Measurements from ENCODE around the gene NPIPB9.
"Not testable (repeated sequence)": the region's sequence is repeated elsewhere in the genome, so short reads cannot be mapped to it uniquely, and the experiment has no call there.

NPIPB9 gene

DNA sequence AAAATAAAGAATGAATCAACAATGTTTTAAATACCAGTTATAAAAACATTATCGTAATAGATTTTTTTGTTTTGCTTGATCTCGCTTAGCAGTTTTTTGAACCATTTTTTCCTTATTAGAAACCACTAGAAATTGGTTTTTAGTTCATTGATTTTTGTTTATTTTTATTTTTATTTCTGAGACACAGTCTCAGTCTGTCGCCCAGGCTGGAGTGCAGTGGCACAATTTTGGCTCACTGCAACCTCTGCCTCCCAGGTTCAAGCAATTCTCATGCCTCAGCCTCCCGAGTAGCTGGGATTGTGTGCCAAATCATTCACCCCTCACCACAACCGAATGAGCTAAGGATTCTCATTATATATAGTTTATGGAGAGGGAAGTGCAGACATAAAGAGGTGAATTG lies at the start of gene NPIPB9:
Gene NPIPB9, plus strand, starts transcription at position 301 of the 400 bp plus-strand sequence.
- DNase-seq: not testable (repeated sequence)

- not testable (repeated sequence) for DNase-seq
Measured at GRCh38 chr16:28704246-28704645, 47.3 kb upstream of the NPIPB9 start.

- not testable (repeated sequence) for DNase-seq
Measured at GRCh38 chr16:28711220-28712083, 40.1 kb upstream of the NPIPB9 start, which contains the start of gene EIF3C. EIF3C (plus strand) TSS chr16:28711464; CDS start chr16:28711687, 223 bp downstream.

GRCh38 chr16:28722852-28723650 lies 28.5 kb upstream of the NPIPB9 start:
- not testable (repeated sequence) for DNase-seq

GRCh38 chr16:28731253-28731652 lies 20.3 kb upstream of the NPIPB9 start:
- not testable (repeated sequence) for DNase-seq

GRCh38 chr16:28732455-28733124 lies 19.0 kb upstream of the NPIPB9 start:
- not testable (repeated sequence) for DNase-seq

DNA sequence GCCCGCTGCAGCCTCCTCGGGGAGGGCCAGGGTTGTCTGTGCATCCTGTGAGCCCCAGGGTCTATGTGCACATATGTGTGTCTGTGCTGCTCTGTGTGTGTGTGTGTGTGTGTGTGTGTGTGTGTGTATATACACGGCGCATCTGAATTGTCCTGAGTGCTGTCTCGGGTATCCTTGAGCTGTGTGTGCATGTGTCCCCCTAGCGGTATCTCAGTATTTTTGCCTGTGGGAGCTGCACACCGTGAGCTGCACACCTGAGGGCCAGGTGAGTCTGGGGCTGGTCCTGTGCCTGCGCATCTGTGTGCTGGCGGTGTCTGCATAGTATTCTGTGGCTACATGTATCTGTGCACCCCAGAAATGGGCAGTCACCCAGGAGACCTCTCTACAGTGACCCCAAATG lies 11.8 kb upstream of the NPIPB9 start:
- not testable (repeated sequence) for DNase-seq

DNA sequence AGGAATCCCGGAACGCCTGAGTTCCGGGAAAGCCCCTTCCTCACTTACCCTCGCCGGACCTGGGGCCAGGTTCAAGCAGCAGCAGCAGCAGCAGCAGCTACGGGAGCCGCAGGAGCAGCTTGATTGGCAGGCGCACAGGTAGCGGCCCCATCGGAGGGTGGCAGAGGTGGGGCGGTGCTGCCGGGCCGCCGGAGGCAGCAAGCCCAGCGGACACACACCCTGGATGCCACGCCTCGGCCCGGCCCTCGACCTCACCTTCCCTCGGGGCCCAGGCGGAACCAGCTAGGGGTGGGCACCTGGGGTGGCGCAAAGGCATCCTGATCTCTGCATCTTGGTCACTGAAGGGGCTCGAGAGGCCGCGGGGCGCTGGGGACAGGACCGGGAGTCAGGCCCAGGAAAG lies 11.0 kb upstream of the NPIPB9 start:
- DNase-seq: not testable (repeated sequence)

- DNase-seq: not testable (repeated sequence)
Measured at GRCh38 chr16:28741295-28741694, 10.3 kb upstream of the NPIPB9 start.

DNA sequence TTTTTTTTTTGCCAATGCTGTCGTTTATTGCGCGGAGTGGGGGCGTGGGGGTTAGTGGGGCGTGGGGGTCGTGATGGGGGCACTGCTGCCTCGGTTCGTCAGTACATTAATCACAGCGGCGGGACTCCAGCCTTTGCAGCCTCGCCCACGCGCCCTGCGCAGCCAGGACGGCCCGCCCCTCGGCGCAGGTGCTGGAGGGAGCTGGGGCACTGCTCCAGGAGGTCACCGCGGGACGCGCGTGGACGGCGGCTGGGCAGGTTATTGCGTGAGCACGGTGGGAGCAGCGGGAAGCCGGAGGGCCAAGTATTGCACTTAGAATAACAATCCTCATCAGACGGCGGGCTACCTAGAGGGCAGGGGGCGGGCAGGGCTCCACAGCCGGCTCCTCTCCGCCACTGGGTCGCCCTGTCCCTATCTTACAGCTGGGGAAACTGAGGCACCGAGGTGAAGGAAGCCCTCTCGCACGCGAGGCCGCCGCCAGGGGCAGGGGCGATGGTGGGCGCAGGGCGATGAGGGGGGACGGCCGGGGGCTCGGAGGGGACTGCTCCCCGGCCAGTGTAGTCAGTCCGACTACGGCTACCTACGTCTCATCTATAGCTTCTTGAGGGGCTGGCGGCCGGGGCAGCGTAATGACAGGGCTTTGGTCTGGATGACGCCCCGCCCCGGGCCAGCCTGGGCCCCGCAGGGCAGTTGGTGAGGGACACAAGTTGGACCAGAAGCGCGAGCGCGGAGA lies 4.8 kb upstream of the NPIPB9 start:
- not testable (repeated sequence) for DNase-seq

DNA sequence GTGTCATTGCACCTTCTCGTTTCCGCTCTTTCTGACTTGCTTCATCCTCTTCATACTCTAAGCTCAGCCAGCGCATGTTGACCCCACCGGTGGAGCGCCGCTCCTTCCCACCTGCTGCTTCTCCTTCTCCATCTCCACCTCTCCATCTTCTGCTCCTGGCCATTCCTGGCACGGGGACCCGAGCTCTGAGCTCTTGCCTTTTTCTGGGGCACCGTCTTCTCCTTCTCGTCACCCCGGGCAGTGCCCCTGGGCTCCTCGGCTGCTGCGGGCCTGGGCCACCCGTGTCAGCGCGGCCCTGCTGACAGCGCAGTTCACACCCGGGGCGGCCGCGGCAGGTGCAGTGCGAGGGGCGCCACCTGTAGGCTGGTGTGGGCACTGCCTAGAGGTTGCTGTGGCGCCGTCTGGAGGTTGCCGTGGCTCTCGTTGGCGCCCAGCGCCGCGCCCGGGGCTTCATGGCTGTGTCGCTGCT lies 1.6 kb upstream of the NPIPB9 start:
- not testable (repeated sequence) for DNase-seq

DNA sequence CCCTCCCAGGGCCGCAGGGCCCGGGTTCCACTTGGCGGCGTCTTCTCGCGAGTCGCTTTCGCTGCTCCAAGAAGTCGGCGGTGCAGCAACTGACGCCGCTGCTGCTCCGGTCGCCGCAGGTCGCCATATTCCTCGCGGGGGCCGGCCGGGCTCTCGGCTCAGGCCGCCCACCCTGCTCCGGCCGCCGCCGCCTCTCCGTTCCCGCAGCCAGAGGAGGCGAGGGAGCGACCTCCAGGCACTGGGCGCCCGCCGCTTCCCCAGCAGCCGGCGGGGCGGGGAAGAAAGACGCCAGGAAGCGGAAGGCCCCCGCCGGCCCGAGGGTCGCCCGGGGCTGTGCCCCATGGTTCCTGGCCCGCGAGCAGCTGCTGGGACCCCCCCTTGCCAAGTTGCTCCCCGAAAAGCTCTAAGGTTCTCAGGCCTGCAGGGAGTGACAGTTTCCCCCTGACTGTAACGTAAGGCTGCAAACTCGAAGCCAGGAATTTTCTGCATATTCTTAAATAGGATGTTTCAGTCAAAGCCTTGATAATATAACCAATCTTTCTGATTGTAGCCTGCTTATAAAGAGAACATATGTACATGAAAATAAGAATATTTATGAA lies 1.0 kb upstream of the NPIPB9 start:
- DNase-seq: not testable (repeated sequence)

GRCh38 chr16:28781697-28782096 lies 30.1 kb downstream of the NPIPB9 start:
- not testable (repeated sequence) for DNase-seq

- not testable (repeated sequence) for DNase-seq
Measured at GRCh38 chr16:28782357-28782756, 30.8 kb downstream of the NPIPB9 start.

DNA sequence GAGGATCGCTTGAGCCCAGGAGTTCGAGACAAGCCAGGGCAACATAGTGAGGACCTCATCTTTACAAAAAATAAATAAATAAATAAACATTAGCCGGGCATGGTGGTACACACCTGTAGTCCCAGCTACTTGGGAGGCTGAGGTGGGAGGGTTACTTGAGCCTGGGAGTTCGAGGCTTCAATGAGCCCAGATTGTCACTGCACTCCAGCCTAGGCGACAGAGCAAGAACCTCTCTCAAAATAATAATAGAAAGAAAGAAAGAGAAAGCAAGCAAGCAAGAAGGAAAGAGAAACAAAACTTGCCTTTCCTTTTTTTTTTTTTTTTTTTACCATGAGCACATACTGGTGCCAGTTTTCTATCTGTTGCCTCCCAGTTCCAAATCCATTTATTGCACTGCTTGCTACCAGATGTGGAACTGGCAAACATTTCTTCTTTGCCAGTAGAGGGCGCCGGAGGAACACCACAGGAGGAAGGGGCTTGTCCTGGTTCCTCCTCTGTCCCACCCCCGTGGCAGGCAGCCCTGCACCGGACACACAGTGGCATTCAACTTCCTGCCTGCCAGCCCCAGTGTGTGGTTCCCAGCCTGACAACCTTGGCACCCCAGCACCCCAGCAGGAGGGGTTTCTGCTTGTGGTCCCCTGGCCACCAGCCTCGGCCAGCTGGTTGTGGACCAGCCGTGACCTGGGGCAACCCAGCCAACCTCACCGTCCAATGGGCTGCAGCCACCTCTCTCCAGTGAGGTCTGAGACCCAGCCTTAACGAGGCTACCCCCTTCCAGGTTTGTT lies 50.8 kb downstream of the NPIPB9 start:
- peak; percentile 4 for DNase-seq

DNA sequence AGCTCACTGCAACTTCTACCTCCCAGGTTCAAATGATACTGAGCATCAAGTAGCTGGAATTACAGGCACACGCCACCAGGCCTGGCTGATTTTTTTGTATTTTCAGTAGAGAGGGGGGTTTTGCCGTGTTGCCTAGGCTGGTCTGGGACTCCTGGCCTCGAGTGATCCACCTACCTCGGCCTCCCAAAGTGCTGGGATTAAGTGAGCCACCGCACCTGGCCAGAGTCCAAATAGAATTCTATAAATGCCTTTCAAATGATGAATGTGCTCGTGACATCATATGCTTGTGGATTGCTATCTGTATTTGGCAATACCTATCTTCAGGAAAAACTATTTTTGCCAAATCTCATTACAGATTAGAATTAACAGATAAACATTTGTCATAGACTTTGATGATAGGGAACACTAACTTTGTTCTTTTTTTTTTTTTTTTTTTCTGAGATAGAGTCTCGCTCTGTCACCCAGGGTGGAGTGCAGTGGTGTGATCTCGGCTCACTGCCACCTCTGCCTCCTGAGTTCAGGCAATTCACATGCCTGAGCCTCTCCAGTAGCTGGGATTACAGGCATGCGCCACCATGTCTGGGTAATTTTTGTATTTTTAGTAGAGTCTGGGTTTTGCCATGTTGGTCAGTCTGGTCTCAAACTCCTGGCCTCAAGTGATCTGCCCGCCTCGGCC lies 56.0 kb downstream of the NPIPB9 start:
- DNase-seq: not testable (repeated sequence)

DNA sequence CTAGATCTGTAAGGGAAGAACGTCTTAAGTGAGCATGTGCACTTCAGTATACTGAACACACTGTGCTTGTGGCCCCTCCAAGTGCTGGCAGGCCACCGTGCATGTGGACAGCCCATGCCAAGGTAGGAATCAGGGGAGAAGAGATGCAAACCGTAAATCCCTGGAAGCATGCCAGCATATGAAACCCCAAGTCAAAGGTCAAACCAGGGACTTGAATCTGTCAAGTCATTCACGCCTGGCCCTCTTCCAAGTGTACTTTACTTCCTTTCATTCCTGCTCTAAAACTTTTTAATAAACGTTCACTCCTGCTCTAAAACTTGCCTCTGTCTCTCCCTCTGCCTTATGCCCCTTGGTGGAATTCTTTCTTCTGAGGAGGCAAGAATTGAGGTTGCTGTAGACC lies 68.4 kb downstream of the NPIPB9 start:
- DNase-seq: no peak

DNA sequence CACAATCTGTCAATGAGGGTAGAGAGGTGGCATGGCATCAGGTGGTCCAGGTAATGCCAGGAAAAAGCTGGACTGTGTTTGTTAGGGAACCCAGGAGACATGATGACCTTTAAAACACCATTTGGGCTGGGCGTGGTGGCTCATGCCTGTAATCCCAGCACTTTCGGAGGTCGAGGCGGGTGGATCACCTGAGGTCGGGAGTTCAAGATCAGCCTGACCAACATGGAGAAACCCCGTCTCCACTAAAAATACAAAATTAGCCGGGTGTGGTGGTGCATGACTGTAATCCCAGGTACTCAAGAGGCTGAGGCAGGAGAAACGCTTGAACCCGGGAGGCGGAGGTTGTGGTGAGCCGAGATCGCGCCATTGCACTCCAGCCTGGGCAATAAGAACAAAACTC lies 69.0 kb downstream of the NPIPB9 start:
- DNase-seq: not testable (repeated sequence)

DNA sequence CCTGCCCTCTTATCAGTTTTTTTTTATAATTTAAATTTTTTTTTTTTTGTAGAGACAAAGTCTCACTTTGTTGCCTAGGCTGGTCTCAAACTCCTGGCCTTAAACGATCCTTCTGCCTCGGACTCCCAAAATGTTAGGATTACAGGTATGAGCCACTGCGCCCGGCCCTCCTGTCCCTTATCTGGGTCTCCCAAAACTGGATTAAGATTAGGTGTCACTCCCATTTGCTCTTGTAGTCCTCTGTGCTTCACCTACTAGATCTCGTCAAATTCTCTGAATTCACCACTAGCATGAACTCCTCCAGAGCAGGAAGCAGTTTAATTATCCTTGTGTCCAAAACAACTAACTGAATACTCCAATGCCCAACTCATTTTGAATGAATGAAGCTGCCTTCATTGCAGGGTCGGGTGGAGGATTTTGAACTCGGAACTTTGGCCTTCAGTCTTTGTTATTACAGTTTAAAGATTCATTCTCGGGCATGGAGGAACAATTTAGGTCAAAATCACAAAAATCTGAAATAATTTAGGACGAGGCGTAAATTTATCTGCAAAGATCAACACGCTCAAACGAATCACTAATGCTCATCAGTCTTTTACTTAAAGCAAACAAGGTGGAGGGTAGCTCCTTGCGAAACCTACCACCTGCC lies 70.4 kb downstream of the NPIPB9 start:
- no peak for DNase-seq

Data from DMS153 (cell line).